ENCODE measurements around the gene SIGLEC5. TPM values are rescaled to one million over a fixed set of nuclear protein-coding genes. Genes with fewer than 3 reads are reported as not detected.

SIGLEC5 gene
- total RNA-seq, 1 experiment from 2014 or later: not detected

- DNase-seq (ENCODE audit: extremely low read depth, low read depth): no peak
These were observed 39.8 kb downstream of the SIGLEC5 start for GRCh38 chr19:51590441-51590840.

GRCh38 chr19:51589511-51589910, 40.7 kb downstream of the SIGLEC5 start:
- DNase-seq (ENCODE audit: extremely low read depth, low read depth): no peak

- no peak for DNase-seq (ENCODE audit: extremely low read depth, low read depth)
These were observed 42.7 kb downstream of the SIGLEC5 start for GRCh38 chr19:51587264-51588191.

GRCh38 chr19:51586799-51587198, 43.4 kb downstream of the SIGLEC5 start:
- DNase-seq (ENCODE audit: extremely low read depth, low read depth): no peak

GRCh38 chr19:51586103-51586728, 44.0 kb downstream of the SIGLEC5 start:
- no peak for DNase-seq (ENCODE audit: extremely low read depth, low read depth)

GRCh38 chr19:51576850-51577249, 53.4 kb downstream of the SIGLEC5 start:
- no peak for DNase-seq (ENCODE audit: extremely low read depth, low read depth)

GRCh38 chr19:51573331-51573730, 56.9 kb downstream of the SIGLEC5 start:
- no peak for DNase-seq (ENCODE audit: extremely low read depth, low read depth)

GRCh38 chr19:51572908-51573307, 57.3 kb downstream of the SIGLEC5 start:
- no peak for DNase-seq (ENCODE audit: extremely low read depth, low read depth)

- no peak for DNase-seq (ENCODE audit: extremely low read depth, low read depth)
These were observed 57.8 kb downstream of the SIGLEC5 start for GRCh38 chr19:51572410-51572809.

GRCh38 chr19:51571599-51571998, 58.6 kb downstream of the SIGLEC5 start:
- DNase-seq (ENCODE audit: extremely low read depth, low read depth): no peak

GRCh38 chr19:51570962-51571575, 59.1 kb downstream of the SIGLEC5 start, which contains the start of gene ZNF175:
TSS of gene ZNF175 (plus strand) at chr19:51571283. CDS start at chr19:51573330, 2,047 bp downstream.
- peak; percentile 93 for DNase-seq (ENCODE audit: extremely low read depth, low read depth)

- no peak for DNase-seq (ENCODE audit: extremely low read depth, low read depth)
These were observed 61.7 kb downstream of the SIGLEC5 start for GRCh38 chr19:51568456-51568855.

- no peak for DNase-seq (ENCODE audit: extremely low read depth, low read depth)
These were observed 62.6 kb downstream of the SIGLEC5 start for GRCh38 chr19:51567583-51567982.

- DNase-seq (ENCODE audit: extremely low read depth, low read depth): no peak
These were observed 63.6 kb downstream of the SIGLEC5 start for GRCh38 chr19:51566489-51567100.

- DNase-seq (ENCODE audit: extremely low read depth, low read depth): no peak
These were observed 64.6 kb downstream of the SIGLEC5 start for GRCh38 chr19:51565583-51565982.

- no peak for DNase-seq (ENCODE audit: extremely low read depth, low read depth)
These were observed 65.4 kb downstream of the SIGLEC5 start for GRCh38 chr19:51564791-51565190.

Small RNA genes within 50 kb of the gene (small RNA-seq; reads per million reads assigned to genes)
- gene AC018755.2: 0 reads per million in 2 experiments

Other genes starting within 250 kb of the SIGLEC5 start
- gene LIM2, start 242.4 kb downstream of the SIGLEC5 start, total RNA-seq (2014; rRNA removed; shearing (Covaris generic)): not detected in 2 replicates
- not detected in 2 replicates for gene C19orf84, start 239.8 kb downstream of the SIGLEC5 start, total RNA-seq (2014; rRNA removed; shearing (Covaris generic))
- gene SIGLEC10, start 212.8 kb downstream of the SIGLEC5 start, total RNA-seq (2014; rRNA removed; shearing (Covaris generic)): not detected in 2 replicates
- gene SIGLEC8, start 171.9 kb downstream of the SIGLEC5 start, total RNA-seq (2014; rRNA removed; shearing (Covaris generic)): not detected in 2 replicates
- not detected in 2 replicates for gene CEACAM18, start 151.9 kb downstream of the SIGLEC5 start, total RNA-seq (2014; rRNA removed; shearing (Covaris generic))
- not detected in 2 replicates for gene SIGLEC12, start 128.6 kb downstream of the SIGLEC5 start, total RNA-seq (2014; rRNA removed; shearing (Covaris generic))
- gene SIGLEC6, start 98.7 kb downstream of the SIGLEC5 start, total RNA-seq (2014; rRNA removed; shearing (Covaris generic)): not detected in 2 replicates
- gene ZNF175, start 59.1 kb downstream of the SIGLEC5 start, total RNA-seq (2014; rRNA removed; shearing (Covaris generic)): 2.9 and 3.4 TPM in 2 replicates
- gene SIGLEC14, start 16.4 kb upstream of the SIGLEC5 start, total RNA-seq (2014; rRNA removed; shearing (Covaris generic)): not detected in 2 replicates
- 3.5 and 4.7 TPM in 2 replicates for gene SPACA6, start 62.9 kb upstream of the SIGLEC5 start, total RNA-seq (2014; rRNA removed; shearing (Covaris generic))
- not detected in 2 replicates for gene HAS1, start 93.6 kb upstream of the SIGLEC5 start, total RNA-seq (2014; rRNA removed; shearing (Covaris generic))
- not detected in 2 replicates for gene FPR1, start 121.5 kb upstream of the SIGLEC5 start, total RNA-seq (2014; rRNA removed; shearing (Covaris generic))
- not detected in 2 replicates for gene FPR2, start 130.8 kb upstream of the SIGLEC5 start, total RNA-seq (2014; rRNA removed; shearing (Covaris generic))
- not detected in 2 replicates for gene FPR3, start 164.8 kb upstream of the SIGLEC5 start, total RNA-seq (2014; rRNA removed; shearing (Covaris generic))

All from NCI-H460 (cell line).